ENCODE measurements around the gene KRT75.

The KRT75 gene

GRCh38 chr12:52390739-52391617 is 43.2 kb downstream of the KRT75 start:
- no peak for DNase-seq

GRCh38 chr12:52389313-52390207 is 44.6 kb downstream of the KRT75 start:
- DNase-seq: no peak

- no peak for DNase-seq
Measured at GRCh38 chr12:52387859-52388258, 46.3 kb downstream of the KRT75 start.

GRCh38 chr12:52385226-52385702 is 48.9 kb downstream of the KRT75 start, which contains the start of gene KRT84:
Gene KRT84, minus strand, starts transcription at chr12:52385652. Its CDS starts 67 bp downstream, at chr12:52385585.
- no peak for DNase-seq

GRCh38 chr12:52383331-52383730 is 50.8 kb downstream of the KRT75 start:
- DNase-seq: no peak

- DNase-seq: no peak
Measured at GRCh38 chr12:52382854-52383253, 51.3 kb downstream of the KRT75 start.

GRCh38 chr12:52381206-52381605 is 53.0 kb downstream of the KRT75 start:
- no peak for DNase-seq

GRCh38 chr12:52380271-52380694 is 53.9 kb downstream of the KRT75 start:
- no peak for DNase-seq

- no peak for DNase-seq
Measured at GRCh38 chr12:52379536-52379935, 54.6 kb downstream of the KRT75 start.

GRCh38 chr12:52378091-52378490 is 56.1 kb downstream of the KRT75 start:
- DNase-seq: no peak

- no peak for DNase-seq
Measured at GRCh38 chr12:52377266-52377665, 56.9 kb downstream of the KRT75 start.

All from activated naive CD4-positive, alpha-beta T cell treated with Interleukin-2 at 50 U/mL for 16 hours (primary cell).